Activated CD8-positive, alpha-beta memory T cell treated with anti-CD3 and anti-CD28 coated beads, Interleukin-2, amount 50 U/mL, for 1 hour (primary cell): ENCODE results near the gene GRAMD1A.
A peak's percentile ranks its signal among the peaks of the same experiment; 100 is the strongest.
"Not testable (repeated sequence)": the region's sequence is repeated elsewhere in the genome, so short reads cannot be mapped to it uniquely, and the experiment has no call there.

Experiments
- DNase-seq: peaks from one replicate; pipeline ENCODE4 v3.0.0-alpha.2; 2020; ENCODE audit errors: extremely low read depth

The GRAMD1A gene

GRCh38 chr19:35002037-35002535 is 2.0 kb downstream of the GRAMD1A start:
- DNase-seq: no peak

- no peak for DNase-seq
Measured at GRCh38 chr19:35004517-35005255, 4.6 kb downstream of the GRAMD1A start.

GRCh38 chr19:35005256-35005977 is 5.3 kb downstream of the GRAMD1A start:
- no peak for DNase-seq

DNA sequence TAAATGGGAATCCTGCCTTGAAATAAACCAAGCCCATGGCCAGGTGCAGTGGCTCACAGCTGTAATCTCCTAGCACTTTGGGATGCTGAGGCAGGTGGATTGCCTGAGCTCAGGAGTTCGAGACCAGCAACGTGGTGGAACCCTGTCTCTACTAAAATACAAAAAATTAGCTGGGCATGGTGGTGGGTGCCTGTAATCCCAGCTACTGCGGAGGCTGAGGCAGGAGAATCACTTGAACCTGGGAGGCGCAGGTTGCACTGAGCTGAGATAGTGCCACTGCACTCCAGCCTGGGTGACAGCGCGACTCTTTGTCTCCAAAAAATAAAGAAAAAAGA is 5.9 kb downstream of the GRAMD1A start:
- not testable (repeated sequence) for DNase-seq

DNA sequence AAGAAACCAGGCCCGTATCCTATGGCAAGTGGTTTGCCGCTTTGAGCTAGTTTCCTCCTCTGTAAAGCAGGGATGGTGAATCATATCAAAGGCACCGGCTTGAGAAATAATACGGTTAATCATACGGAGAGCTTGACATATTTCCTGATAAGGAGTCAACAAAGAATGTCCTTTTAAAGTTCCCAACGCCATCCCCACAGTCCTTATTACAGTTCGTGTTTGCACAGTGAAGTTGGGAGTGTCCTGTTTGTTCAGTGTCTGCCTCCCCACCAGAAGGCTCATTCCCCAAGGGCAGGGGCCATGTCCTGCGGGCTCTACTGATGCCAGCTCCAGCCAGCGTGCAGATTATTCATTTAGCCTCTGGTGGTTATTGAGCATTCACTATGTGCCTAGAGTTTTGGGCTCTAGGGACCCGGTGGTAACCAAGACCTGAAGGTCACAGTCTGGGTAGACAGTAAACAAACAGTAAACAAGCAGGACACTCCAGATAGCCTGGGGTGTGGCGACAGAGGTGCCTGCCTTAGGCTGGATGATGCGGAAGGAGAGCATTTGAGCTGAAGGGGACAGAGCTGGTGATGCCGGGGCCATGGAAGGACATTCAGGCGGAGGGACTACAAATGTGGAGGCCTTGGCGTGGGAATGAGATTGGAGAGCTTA is 6.3 kb downstream of the GRAMD1A start:
- no peak for DNase-seq

GRCh38 chr19:35006999-35007365 is 6.9 kb downstream of the GRAMD1A start:
- no peak for DNase-seq

DNA sequence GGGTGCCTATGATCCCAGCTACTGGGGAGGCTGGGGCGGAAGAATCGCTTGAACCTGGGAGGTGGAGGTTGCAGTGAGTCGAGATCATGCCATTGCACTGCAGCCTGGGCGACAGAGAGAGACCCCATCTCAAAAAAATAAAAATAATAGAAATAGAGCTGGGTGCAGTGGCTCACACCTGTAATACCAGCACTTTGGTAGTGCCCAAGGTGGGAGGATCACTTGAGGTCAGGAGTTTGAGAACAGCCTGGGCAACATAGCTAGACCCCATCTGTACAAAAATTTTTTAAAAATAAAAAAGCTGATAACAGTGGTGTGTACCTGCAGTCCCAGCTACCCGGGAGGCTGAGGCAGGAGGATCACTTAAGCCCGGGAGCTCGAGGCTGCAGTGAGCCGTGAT is 7.3 kb downstream of the GRAMD1A start:
- not testable (repeated sequence) for DNase-seq

DNA sequence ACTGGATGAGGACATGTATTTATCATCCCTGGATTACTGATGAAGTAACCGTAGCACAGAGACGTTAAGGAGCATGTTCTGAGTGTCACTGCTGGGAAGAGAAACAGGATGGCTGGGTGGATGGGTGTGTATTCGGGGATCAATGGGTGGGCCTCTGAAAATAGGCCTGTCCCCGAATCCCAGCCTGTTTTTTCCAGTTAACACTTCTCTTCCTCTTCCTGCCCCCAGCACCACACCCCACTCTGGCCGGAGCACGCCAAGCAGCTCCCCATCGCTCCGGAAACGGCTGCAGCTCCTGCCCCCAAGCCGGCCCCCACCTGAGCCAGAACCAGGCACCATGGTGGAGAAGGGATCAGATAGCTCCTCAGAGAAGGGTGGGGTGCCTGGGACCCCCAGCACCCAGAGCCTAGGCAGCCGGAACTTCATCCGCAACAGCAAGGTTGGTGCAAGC is 8.8 kb downstream of the GRAMD1A start:
- no peak for DNase-seq

DNA sequence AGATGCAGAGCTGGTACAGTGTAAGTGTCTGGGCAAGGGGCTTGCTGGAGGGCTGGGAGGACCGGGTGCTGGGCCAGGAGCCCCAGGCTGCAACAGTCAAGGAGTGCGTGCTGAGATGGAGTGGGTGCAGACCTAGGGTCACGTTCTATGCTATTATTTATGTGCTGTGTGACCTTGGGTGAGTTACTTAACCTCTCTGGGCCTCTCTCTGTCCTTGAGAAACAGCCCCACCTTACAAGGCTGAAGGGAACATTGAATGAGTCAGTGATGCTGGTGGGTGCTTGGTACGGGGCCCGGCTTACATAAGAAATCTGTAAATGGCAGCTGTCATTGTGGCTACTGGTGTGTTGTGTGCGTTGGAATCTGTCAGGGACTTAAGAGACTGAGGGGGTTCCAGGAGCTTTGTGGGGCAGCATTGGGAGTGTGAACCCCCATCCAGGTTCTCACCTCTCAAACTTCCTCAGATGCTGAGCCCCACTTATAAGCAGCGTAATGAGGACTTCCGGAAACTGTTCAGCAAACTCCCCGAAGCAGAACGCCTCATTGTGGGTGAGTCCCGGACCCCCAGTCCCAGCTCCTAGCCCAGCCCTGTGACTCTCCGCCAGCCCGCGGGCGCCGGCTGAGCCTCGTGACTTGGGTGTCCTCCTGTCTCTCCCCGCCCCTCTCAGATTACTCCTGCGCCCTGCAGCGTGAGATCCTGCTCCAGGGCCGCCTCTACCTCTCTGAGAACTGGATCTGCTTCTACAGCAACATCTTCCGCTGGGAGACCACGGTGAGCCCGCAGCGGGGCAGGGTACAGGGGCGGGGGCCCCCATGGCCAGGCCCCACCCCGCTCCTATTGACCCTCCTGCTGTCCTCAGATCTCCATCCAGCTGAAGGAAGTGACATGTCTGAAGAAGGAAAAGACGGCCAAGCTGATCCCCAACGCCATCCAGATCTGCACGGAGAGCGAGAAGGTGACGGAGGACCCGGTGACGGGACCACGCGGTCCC is 9.6 kb downstream of the GRAMD1A start:
- no peak for DNase-seq

DNA sequence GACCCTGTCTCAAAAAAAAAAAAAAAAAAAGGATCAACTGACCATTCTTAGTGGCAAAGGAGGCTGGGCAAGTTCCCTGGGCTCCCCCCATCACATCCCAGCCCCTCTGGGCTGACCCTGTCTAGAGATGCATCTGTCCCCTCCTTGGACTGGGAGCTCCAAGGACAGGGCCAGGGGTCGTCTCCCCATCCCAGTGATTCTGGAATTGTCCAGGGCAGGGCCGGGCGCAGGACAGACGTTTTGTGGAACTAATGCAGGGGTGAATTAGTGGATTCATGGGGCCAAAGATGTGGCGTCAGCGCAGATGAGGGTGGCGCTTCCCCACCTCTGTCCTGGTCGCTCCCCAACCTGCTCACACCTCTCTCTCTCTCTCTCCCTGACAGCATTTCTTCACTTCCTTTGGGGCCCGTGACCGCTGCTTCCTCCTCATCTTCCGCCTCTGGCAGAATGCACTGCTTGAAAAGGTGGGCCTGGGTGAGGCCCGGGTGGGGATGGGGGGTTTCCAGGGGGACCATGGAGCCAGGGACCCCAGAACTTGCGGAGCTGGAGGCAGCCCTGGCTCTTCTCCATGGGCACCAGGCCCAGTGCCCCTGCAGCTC is 11.1 kb downstream of the GRAMD1A start:
- DNase-seq: no peak

GRCh38 chr19:35011737-35012682 is 11.9 kb downstream of the GRAMD1A start:
- DNase-seq: no peak

GRCh38 chr19:35013041-35013819 is 13.1 kb downstream of the GRAMD1A start:
- peak; percentile 55 for DNase-seq

DNA sequence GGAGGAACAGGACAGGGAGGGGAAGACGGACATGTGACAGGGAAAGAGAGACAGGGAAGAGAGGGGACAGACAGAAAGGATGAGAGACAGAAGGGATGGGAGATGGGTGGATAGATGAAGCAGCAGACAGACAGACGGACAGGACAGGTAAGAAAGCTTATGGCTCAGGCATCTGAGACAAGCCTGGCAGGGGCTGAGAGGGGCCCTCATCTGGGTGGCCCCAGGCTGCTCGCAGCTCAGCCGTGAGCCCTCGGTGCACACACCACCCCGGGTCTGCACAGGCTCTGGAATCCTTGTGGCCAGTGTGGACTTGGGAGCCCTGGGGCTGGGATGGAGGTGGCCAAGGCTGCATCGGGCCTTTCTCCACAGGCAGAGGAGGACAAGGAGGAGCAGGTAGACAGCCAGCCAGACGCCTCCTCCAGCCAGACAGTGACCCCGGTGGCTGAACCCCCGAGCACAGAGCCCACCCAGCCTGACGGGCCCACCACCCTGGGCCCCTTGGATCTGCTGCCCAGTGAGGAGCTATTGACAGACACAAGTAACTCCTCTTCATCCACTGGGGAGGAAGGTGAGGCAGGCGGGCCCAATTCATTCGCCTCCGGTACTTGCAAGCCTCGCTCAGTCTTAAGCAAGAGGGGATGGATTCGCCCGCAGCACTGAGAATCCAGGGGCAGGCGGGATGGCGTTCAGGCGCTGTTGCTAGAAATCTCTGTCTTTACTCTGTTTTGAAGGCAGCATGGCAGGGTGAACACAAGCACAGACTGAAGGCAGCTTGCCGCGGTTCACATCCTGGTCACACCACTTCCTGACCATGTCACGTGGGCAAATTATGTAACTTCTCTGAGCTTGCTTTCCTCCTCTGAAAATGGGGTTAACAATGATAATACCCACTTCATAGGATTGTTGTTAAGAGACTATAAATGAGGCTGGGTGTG is 14.0 kb downstream of the GRAMD1A start:
- no peak for DNase-seq

DNA sequence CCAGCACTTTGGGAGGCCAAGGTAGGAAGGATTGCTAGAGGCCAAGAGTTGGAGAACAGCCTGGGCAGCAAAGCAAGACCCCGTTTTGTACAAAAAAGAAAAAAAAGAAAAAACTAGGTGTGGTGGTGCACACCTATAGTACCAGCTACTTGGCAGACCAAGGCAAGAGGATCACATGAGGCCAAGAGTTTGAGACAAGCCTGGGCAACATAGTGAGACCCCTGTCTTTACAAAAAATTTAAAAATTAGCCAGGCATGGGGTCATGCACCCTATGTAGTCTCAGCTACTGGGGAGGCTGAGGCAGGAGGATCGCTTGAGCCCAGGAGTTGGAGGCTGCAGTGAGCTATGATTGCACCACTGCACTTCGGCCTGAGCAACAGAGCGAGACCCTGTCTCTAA is 14.7 kb downstream of the GRAMD1A start:
- not testable (repeated sequence) for DNase-seq

- no peak for DNase-seq
Measured at GRCh38 chr19:35015270-35015953, 15.3 kb downstream of the GRAMD1A start.

GRCh38 chr19:35015954-35016351 is 15.8 kb downstream of the GRAMD1A start:
- DNase-seq: no peak

- DNase-seq: no peak
Measured at GRCh38 chr19:35017507-35017906, 17.4 kb downstream of the GRAMD1A start.
